Jurkat, Clone E6-1 (cell line): Measurements from ENCODE around the gene KRT84.

Experiments
- DNase-seq: peaks from one replicate; pipeline ENCODE4 v3.0.0-alpha.2; 2011; ENCODE audit warnings: low read depth, low spot score
- H3K4me3 ChIP-seq: 2 replicates; pipeline ENCODE4 v1.5.1; 2011; ENCODE audit warnings: mild to moderate bottlenecking, low read length, control low read depth, moderate library complexity

The KRT84 gene

DNA sequence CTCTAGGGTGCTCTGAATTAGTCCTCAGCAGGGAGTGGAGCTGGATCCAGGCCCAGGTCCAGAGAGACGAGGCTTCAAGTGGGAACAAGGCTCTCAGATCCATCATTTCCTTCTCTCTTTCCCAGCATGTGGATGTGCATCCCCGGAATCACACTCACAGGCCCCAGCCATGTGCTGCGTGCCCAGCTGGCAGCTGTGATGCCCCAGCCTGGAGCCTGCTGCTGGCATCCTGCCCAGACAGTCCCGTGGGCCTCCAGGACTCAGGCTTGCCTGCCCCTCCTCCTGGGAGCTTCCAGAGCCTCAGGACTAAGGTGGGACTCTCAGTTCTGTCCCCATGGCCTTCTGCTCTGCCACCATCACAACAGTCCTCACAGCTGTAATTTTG, 6.2 kb upstream of the KRT84 start:
- no peak overlapping the region for H3K4me3 ChIP-seq
- DNase-seq, result no peak

DNA sequence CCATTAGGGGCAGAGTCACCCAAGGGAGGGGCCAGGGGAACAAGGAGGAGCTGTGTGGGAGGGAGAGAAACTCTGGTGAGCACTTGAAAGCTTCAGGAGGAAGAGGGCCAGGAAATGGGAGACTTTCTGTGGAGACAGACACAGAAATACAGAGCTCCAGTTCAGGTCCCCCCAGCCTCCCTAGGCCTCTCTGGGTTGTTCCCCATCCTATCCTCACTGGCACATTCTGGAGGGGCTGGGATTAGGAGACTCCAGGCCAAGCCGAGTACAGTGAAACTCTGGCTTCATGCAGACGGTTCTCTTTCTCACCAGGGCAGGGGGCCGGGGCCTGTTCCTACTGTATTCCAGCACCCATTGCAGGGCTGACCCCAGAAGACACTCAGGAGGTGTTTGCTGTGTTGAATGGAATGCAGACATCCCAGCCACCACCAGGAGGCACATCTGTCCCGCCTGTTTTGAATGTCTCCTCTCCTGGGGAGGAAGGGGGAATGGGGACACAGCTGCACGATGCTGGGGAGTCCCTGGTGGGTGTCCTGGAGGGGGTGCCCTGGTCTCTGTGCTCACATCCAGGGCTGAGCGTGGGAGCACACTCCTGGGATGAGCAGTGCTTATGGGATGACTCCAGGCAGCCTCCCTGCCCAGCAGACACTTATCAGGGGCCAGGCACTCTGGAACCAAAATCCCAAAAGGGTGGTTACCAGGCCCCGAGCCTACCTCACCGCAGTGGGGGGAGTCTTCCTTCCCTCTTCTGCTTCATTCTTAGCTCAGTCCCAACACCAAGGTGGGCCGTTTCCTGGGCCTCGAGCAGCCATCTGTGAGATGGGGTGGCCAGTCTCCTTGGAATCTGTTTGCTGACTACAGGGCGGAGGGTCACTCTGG, 5.5 kb upstream of the KRT84 start:
- no peak for DNase-seq
- no peak overlapping the region for H3K4me3 ChIP-seq

DNA sequence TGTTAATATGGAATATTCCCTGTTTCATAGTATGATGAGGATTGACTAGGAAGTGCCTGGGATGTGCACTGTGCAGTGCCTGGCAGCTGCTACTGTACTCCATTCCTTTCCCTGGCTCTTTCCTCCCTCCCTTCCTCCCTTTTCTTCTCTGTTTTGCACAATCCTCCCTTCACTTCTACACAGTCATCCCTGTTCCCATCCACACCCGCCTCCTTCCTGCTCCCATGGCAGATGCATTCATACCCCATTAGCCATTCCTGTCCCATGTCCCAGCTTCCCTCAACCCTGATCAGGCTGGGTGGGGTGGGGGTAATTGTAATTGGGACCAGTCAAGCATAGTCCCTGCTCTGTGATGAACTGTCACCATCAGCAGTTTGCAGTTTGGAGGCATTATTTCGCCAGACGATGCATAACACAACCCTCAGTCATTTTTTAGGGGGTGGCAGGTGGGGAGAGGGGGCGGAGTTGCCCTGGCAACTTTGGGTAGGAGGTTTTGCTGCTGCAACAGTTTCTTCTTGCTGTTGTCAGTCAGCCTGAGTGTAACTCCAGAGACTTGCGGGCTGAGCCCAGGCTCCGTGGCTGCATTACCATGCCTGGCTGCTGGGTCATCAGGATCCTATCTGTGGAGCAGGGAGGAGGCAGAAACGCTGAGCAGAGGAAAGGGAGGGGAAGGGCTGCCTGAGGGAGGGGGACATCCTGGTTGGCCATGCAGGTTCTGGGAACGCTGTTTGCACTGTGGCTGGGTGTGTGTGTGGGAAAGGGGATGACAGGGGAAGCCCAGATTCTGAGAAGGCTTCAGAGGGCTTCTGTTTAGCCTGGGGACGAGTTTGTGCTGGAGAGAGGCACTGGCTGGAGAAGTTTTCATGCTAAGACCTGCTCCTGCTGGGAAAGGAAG, 4.1 kb upstream of the KRT84 start:
- DNase-seq, result no peak
- H3K4me3 ChIP-seq, result no peak overlapping the region

DNA sequence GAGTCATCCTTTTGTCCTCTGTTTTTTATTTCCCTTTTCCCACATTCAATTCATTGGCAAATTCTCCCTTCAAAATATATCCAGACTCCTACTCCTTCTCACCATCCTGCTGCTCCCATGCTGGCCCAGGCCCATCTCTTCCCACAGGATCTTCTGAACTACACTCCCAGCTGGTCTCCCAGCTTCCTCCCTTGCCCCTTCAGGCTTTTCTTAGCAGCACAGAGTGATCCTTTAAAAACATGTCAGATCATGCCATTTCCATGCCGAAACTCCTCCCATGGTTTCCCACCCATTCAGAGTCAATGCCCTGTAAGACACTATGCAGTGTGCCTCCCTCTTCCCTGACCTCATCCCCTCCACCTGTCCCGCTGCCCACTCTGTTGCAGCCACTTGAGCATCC, 2.4 kb upstream of the KRT84 start:
- no peak overlapping the region for H3K4me3 ChIP-seq
- DNase-seq, result no peak

DNA sequence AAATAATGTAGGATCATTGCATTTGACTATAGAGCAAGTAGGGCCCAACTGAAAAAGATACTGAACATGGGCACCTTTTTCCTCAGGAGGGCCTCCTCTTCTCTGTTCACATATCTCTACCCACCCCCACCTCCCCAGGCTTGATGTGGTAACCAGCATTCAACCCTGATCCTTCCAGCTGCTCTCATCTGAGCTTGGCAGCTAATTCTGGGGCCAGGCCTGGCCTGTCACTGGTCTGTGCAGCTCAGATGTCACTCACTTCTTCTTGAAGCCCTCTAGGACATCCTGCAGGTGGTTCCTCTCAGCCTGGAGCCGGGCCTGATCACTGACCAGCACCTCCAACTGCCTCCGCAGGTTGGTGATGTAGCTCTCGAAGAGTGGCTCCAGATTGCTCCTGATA, 2.1 kb downstream of the KRT84 start:
- DNase-seq, result peak; percentile 63
- no peak overlapping the region for H3K4me3 ChIP-seq

DNA sequence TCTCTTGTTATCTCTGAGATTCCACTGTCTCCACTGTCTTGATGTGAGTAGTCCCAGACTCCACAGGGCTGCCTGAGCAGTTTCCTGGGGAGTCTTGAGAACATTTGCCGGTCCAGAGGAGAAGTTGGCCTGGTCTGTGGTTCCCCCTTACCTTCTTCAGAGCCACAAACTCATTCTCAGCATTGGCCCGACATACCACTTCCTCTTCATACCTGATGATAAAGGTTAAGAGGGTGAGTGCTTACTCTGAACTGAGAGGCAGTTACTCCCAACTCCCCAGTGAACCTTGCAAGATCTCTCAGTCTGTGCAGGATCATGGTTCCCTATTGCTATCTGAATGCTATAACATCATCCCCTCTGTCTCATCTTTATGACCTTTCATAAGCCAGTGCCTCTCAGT, 2.6 kb downstream of the KRT84 start:
- no peak overlapping the region for H3K4me3 ChIP-seq
- DNase-seq, result peak; percentile 59

DNA sequence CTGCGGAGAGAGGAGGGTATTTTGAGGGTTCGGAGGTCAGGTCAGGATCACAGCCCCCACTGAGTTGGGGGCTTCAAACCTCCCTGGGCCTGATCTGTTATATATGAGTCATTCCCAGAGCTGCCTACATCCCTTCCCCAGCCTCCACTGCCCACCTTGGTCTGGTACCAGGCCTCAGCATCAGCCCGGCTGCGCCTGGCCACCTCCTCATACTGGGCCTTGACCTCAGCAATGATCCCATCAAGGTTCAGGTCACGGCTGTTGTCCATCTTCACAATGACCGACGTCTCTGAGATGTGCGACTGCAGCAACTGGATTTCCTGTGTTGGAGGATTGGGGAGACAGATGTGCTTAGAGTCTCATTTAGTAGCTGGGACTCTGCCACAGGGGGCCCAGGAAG, 4.2 kb downstream of the KRT84 start:
- no peak overlapping the region for H3K4me3 ChIP-seq

DNA sequence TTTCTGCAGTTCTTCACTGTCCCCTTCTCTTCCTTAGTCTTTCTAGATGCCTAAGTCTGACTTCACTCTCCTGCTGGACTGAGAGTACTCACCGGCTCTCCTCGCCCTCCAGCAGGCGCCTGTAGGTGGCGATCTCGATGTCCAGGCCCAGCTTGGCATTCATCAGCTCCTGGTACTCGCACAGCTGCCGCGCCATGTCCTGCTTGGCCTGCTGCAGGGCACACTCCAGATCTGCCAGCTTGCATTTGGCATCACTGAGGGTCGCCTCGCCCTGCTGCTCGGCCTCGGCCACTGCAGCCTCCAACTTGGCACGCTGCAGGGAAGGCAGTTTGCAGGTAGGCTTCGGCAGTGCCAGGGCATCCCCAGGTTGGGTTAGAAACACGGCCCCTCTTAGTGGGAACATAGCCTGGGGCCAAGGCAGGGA, 5.2 kb downstream of the KRT84 start:
- H3K4me3 ChIP-seq, result no peak overlapping the region
- no peak for DNase-seq

More for the DNA sequence above, 4.2 kb downstream of the KRT84 start:
- DNase-seq, result no peak

DNA sequence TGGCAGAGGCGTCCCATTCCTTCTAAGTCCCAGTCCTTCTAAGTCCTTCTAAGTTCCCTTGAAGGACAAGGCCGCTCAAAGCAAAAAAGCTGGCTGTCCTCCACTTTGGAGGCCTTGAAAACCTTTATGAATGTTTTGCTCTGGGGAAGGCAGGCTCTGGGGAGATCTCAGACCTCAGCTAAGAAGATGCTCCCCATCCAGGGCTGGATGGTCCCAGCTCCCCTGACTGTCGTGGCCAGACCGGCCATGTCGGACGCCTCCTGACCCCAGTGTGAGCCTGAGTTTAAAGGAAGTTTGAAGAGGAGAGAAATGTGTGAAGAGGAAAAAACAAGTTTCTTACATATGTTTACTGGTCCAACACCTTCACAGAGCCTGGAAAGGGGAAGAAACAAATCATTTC, 5.9 kb downstream of the KRT84 start:
- DNase-seq, result no peak
- H3K4me3 ChIP-seq, result no peak overlapping the region

DNA sequence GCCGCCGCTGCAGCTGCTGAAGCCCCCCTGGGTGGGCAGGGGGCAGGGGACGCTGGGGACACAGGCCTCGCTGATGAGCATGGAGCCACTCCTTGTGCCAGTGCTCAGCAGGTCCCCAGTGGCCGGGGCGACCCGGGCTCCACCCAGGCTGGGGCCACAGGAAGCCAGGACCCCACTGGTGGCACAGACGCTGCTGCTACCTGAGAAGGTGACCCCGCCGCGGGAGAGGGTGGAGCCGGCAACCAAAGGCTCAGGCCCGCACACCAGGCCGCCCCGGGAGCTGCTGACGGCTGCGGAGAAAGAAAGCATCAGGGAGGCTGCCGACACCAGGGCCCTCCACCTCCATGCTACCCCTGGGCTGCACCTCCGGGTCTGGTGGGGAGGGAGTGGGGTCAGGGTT, 7.4 kb downstream of the KRT84 start:
- DNase-seq, result no peak

DNA sequence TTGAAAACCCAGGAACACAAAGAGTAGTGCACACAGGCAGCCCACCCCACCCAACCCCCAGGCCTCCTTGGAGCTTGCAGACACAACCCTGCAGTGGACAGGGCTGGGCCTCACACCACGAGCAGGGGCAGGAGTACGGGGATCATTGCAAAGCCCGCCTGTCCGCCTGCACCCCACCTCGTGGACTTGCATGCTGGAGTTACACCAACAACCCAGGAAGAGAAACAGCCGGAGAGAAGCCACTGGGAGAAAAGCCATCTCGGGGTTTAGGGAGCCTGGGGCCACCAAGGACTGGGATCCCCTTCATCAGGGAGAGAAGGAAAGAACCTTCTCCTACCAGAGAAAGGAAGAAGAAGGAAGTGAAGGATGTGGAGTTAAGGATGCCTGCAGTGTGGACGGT, 8.2 kb downstream of the KRT84 start:
- H3K4me3 ChIP-seq, result no peak overlapping the region
- no peak for DNase-seq

More for the DNA sequence above, 7.4 kb downstream of the KRT84 start:
- H3K4me3 ChIP-seq, result no peak overlapping the region

DNA sequence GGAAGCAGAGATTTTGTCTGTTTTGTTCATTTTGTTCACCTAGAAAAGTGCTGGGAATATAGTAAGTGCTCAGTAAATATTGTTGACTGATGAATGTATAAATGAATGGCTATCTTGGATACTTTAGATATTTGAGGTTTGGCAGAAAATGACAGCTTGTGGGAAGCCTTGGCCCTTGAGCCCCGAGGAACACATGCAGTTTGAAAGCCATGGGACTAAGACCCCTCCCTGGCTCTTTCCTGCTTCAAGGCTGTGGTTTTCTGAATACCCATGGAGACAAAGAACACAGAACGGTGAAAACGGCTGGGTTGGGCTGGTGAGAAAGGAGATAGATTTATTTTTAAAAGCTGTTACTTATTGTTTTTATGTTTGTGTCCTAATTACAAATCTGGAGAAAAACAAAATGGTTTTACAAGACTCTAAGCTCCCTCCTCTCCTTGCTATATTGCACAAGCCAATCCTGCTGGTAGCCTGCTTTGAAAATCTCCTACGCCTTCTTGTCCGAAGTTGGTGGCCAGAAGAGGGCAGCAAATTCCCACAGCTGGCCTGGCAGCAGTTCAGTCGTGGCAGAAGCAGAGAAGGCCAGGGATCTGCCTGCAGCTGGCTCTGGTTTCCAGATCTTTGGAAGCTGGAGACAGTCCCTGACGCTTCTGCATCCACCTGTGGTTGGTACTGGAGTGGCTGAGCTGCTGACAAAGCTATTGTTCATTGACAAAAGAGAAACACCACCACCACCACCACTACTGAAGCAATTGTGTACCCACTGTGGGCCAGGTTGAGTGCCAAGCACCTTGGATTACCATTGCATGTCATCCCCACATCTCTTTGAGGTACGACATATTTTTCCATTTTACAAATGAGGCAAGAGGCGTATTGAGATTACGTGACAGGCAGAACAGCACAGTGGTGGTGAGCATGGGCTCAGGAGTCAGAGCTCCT, 13.0 kb downstream of the KRT84 start:
- H3K4me3 ChIP-seq, result no peak overlapping the region
- DNase-seq, result peak; percentile 40

DNA sequence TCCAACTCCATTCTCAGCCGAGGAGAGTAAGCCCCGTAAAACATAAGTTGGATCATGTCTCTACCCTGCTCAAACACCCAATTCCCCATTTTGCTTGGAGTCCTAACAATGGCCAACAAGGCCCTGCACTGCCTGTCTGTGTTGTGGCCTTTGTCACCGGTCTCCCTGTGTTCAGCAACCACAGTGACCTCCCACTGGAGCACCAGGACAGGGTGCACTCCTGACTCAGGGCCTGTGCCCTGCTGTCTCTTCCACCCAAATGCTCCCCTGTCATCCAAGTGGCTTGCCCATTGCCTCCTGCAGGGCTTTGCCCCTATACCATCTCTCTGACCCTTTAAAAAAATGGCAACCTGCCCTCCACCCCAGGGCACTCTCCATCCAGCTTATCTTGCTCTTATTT, 13.7 kb downstream of the KRT84 start:
- no peak for DNase-seq
- H3K4me3 ChIP-seq, result no peak overlapping the region

DNA sequence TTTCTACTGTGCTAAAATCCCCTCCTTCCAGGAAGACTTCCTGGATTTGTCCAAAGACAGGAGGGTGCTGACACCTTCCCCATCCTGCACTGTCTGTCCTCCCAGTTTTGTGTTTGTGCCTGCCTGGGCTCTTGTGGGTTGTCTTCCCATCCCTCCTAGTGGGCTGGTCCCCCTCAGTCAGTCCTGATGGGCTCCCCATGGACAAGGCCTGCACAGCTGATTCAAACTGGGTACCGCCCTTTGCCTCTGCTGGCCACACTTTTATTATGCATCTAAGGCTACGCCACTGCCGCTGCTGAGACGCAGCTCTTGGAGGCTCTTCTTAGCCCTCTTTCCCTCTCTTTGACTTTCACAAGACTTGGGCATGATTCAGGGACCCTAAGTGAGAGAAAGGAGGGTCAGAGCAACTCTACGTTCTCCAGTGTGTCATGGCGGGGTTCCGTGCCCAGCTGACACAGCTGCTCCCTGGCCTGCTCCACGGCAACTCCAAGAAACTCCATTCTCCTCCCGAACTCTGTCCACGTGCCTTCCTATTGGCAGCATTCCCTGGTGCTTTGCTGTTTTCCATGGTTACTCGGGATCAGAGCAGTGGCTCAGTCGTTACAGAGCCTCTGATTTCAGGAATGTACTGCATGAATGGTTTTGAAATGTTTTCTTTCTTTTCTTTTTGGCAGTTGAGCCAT, 14.4 kb downstream of the KRT84 start:
- no peak overlapping the region for H3K4me3 ChIP-seq
- DNase-seq, result no peak

DNA sequence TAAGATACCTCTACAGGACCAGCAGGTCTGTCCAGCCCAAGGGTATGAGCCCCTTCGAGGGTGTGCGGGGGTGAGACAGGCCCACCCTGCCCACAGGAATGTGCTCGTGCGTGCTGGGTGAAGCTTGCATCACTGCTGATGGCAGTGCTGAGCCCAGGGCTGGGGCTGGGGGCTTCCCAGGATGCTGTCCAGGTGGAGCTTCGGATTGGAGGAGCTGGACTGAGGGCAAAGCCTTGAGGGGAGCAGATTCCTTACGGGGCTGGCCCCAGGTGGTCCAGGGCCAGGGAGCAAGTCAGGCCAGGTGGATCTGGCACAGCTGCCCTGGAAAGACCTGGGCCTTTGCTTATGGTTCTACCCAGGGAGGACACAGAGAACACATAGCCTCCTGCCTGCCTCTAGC, 15.6 kb downstream of the KRT84 start:
- H3K4me3 ChIP-seq, result no peak overlapping the region
- no peak for DNase-seq

DNA sequence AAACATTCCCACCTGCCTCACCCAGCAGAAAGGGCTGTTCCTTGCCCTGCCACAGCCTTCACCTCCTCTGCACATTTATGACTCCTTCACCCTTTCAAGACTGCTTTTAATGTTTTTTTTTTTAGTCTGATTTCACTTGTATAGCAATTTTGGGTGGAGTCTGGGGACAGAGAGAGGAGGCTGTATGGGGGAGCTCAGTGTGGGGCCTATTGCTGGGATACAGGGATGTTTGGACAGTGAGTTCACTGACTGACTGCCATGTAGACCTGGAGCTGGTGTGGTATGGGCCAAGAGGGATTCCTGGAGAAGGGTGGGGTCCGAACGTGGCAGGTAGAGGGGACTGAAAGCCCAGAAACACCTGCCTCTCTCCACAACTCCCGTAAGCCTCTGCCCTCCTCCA, 16.2 kb downstream of the KRT84 start:
- no peak for DNase-seq

DNA sequence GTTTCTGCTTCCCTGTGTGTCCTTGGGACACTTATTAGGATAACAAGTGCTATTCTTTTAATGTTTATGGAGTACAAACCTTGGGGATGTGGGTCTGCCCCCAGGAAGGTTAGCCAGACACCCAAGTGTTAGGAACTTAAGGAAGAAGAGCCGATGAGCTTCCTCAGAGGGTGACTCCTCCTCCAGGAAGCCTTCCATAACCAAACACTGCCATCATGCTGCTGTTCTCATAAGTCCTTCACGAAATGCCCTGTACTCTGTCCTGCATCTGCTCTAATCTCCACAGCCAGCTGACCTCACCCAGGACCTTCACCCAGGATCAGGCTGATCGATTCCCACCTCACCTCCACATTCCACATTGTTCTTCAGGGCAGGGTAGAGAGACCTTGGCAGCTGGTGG, 16.9 kb downstream of the KRT84 start:
- H3K4me3 ChIP-seq, result no peak overlapping the region
- no peak for DNase-seq

More for the DNA sequence above, 16.2 kb downstream of the KRT84 start:
- no peak overlapping the region for H3K4me3 ChIP-seq

DNA sequence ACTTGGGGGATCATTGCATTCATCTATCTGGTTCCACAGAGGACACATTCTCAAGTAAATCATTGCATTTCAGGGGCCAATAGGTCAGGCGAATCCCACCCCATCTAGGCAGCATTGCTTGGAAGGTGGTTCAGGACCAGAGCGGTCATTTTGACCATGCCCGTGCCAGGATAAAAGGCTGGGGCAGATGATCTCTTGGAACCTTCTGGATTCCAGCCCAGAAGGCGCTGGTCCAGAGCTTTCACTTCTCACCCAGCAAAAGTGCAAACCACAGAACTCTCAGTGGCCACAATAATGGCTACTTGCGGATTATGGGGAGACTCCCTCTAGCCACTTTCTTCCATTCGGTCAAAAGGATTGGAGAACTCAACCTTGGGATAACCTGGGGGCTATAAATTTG, 17.6 kb downstream of the KRT84 start:
- H3K4me3 ChIP-seq, result no peak overlapping the region
- no peak for DNase-seq
